Smooth muscle cell (in vitro differentiated cells): Measurements from ENCODE around the gene OR10A3. TPM values are rescaled to one million over a fixed set of nuclear protein-coding genes. Genes with fewer than 3 reads are reported as not detected.

ENCODE experiments used
- DNase-seq: peaks from one replicate; lab custom pipeline; 2025; ENCODE audit not compliant: unreplicated experiment; lab: John Stamatoyannopoulos, UW
- H2AFZ ChIP-seq: fragments of 200-600 bp; sonication (generic); 2 replicates; pipeline ENCODE4 v1.6.0; 2016; ENCODE audit warnings: antibody characterized with exemption, low read depth, mild to moderate bottlenecking
- H3F3A ChIP-seq: fragments of 200-600 bp; sonication (generic); 2 replicates; pipeline ENCODE4 v1.6.0; 2017; ENCODE audit warnings: antibody characterized with exemption, low read depth
- H3K27ac ChIP-seq: fragments of 200-600 bp; sonication (generic); 2 replicates; pipeline ENCODE4 v1.5.1; 2016; ENCODE audit warnings: low read depth, mild to moderate bottlenecking
- H3K27me3 ChIP-seq: fragments of 200-600 bp; sonication (generic); 2 replicates; pipeline ENCODE4 v1.6.1; 2016; ENCODE audit warnings: low read depth, mild to moderate bottlenecking
- H3K36me3 ChIP-seq: fragments of 200-600 bp; sonication (generic); 2 replicates; pipeline ENCODE4 v1.5.1; 2016; ENCODE audit warnings: low read depth
- H3K4me1 ChIP-seq: fragments of 200-600 bp; sonication (generic); 2 replicates; pipeline ENCODE4 v1.5.1; 2016; ENCODE audit warnings: low read depth
- H3K4me2 ChIP-seq: fragments of 200-600 bp; sonication (generic); 2 replicates; pipeline ENCODE4 v1.6.0; 2016; ENCODE audit warnings: mild to moderate bottlenecking
- H3K4me3 ChIP-seq: fragments of 200-600 bp; sonication (generic); 2 replicates; pipeline ENCODE4 v1.5.1; 2016; ENCODE audit warnings: mild to moderate bottlenecking
- H3K79me2 ChIP-seq: fragments of 200-600 bp; sonication (generic); 2 replicates; pipeline ENCODE4 v1.6.0; 2016; ENCODE audit warnings: low read depth, mild to moderate bottlenecking
- H3K9ac ChIP-seq: fragments of 200-600 bp; sonication (generic); 2 replicates; pipeline ENCODE4 v1.6.0; 2016; ENCODE audit warnings: low read depth
- H3K9me3 ChIP-seq: fragments of 200-600 bp; sonication (generic); replicated peaks from 2 replicates; pipeline ENCODE4 v1.5.1; 2016; ENCODE audit warnings: low read depth
- H4K20me1 ChIP-seq: fragments of 200-600 bp; sonication (generic); 2 replicates; pipeline ENCODE4 v1.6.0; 2016; ENCODE audit warnings: low read depth
- WGBS: methylation state at CpG from one replicate; pipeline ENCODE4 v1.1.7; 2016; ENCODE audit warnings: low lambda C conversion rate; 5-methylcytosine and 5-hydroxymethylcytosine counted together
- polyA plus RNA-seq: library from polyadenylated mRNA; unstranded; fragments of >200 nt; fragmentation: Nextera tagmentation; extraction: Ambion mirVana; gene quantifications from 2 replicates; pipeline ENCODE4 v1.2.1, GENCODE V29; 2016
- total RNA-seq: library from RNA; depleted of rRNA; stranded (reverse); fragments of >200 nt; gene quantifications from 2 replicates; pipeline ENCODE4 v1.2.3, GENCODE V29; 2014
- TF ChIP-seq, protein P1 (sequence below): fragments of 200-600 bp; sonication (generic); IDR thresholded peaks from 2 replicates; pipeline ENCODE4 v1.5.1; 2017; ENCODE audit warnings: borderline replicate concordance, mild to moderate bottlenecking, antibody characterized with exemption; ENCODE audit not compliant: insufficient read depth, poor library complexity, severe bottlenecking

Gene OR10A3
- total and polyA plus RNA-seq, 2 experiments from 2014 or later = not detected

DNA sequence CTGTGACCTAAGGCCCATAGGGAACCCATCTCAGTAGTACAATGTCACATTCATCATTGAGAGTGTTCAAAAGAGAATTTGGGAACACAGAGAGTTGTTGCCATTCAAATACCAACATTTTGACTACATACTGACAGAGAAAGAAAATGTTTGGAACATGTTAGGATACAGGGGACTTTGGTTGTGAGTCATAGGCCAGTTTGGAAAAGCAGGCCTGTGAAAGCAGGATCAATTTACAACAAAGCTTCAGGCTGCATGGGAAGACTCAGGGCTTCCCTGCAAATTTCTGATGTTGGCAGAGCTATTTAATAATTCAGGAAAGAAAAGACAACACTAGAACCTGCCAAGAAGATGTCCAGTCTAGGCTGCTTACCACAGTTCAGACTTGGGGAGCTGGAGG, 23.4 kb upstream of the OR10A3 start:
- Histone ChIP-seq H2AFZ (no peak overlapping the region), H3K4me2 (no peak overlapping the region), H3K27me3 (no peaks in the 10 kb centered on the region), H3K9ac (no peak overlapping the region), H3K4me1 (no peaks in the 10 kb centered on the region), H3K4me3 (no peak overlapping the region), H4K20me1 (no peaks in the 10 kb centered on the region), H3F3A (no peaks in the 10 kb centered on the region), H3K27ac (peak overlapping the region; percentile 28), H3K79me2 (no peaks in the 10 kb centered on the region), H3K9me3 (no peaks in the 10 kb centered on the region), H3K36me3 (no peaks in the 10 kb centered on the region)
- no peak for DNase-seq
- TF ChIP-seq, protein P1, sequence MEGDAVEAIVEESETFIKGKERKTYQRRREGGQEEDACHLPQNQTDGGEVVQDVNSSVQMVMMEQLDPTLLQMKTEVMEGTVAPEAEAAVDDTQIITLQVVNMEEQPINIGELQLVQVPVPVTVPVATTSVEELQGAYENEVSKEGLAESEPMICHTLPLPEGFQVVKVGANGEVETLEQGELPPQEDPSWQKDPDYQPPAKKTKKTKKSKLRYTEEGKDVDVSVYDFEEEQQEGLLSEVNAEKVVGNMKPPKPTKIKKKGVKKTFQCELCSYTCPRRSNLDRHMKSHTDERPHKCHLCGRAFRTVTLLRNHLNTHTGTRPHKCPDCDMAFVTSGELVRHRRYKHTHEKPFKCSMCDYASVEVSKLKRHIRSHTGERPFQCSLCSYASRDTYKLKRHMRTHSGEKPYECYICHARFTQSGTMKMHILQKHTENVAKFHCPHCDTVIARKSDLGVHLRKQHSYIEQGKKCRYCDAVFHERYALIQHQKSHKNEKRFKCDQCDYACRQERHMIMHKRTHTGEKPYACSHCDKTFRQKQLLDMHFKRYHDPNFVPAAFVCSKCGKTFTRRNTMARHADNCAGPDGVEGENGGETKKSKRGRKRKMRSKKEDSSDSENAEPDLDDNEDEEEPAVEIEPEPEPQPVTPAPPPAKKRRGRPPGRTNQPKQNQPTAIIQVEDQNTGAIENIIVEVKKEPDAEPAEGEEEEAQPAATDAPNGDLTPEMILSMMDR = no peak

DNA sequence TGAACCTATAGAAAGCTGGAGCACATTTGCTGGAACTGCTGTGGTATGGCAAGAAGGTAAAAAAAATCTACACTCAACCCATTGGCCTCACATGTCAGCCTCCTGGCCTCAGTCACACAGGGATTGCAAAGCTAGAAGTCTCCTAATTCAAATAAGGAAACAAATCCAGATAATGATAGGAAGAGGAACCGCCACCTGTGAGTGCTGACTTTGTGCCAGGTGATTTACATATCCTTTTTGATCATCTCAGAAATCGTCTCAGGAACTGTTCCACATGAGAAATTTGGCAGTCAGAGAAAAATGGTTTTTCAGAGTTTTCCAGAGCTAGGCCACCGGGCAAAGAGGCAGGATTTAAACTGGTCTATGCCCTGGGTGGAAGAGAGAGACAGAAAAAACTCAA, 22.8 kb upstream of the OR10A3 start:
- WGBS = 88% methylated on average over 3 of the region's 3 CpGs

DNA sequence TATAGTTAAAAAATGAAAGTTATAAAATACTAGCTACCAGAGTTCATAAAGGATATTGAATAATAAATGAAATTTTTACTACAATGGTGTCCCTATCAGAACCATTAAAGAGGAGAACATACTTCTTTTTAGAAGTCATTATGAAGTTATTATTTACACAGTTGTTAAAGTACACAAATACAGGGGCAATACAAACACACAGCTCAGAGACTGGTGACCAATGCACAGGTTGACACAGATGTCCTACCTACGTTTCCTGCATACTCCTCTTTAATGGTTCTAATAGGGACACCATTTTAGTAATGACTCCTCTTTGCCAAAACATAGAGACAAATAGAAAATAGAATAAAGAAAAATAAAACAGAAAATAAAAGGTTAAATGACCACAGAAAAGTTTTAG, 13.7 kb upstream of the OR10A3 start:
- H3K9me3 ChIP-seq = no peaks in the 10 kb centered on the region
- TF ChIP-seq, protein P1 = no peak
- H3K4me3 ChIP-seq = no peak overlapping the region
- no peak for DNase-seq
- H3K4me2 ChIP-seq = no peak overlapping the region
- no peak overlapping the region for H3K9ac ChIP-seq
- H3K79me2 ChIP-seq = no peaks in the 10 kb centered on the region
- no peaks in the 10 kb centered on the region for H3K36me3 ChIP-seq
- no peaks in the 10 kb centered on the region for H3F3A ChIP-seq
- no peak overlapping the region for H3K27ac ChIP-seq
- H3K27me3 ChIP-seq = no peaks in the 10 kb centered on the region
- no peak overlapping the region for H2AFZ ChIP-seq
- no peaks in the 10 kb centered on the region for H4K20me1 ChIP-seq
- 89% methylated on average over 1 of the region's 1 CpG for WGBS
- no peaks in the 10 kb centered on the region for H3K4me1 ChIP-seq

More for the DNA sequence above, 22.8 kb upstream of the OR10A3 start:
- Histone ChIP-seq H3K79me2 (no peaks in the 10 kb centered on the region), H3K4me1 (no peaks in the 10 kb centered on the region), H3F3A (no peaks in the 10 kb centered on the region), H4K20me1 (no peaks in the 10 kb centered on the region), H3K9ac (no peak overlapping the region), H3K4me2 (no peak overlapping the region), H3K36me3 (no peaks in the 10 kb centered on the region), H3K27me3 (no peaks in the 10 kb centered on the region), H3K4me3 (no peak overlapping the region), H3K9me3 (no peaks in the 10 kb centered on the region), H3K27ac (no peak overlapping the region), H2AFZ (no peak overlapping the region)
- TF ChIP-seq, protein P1 = no peak
- DNase-seq = no peak

DNA sequence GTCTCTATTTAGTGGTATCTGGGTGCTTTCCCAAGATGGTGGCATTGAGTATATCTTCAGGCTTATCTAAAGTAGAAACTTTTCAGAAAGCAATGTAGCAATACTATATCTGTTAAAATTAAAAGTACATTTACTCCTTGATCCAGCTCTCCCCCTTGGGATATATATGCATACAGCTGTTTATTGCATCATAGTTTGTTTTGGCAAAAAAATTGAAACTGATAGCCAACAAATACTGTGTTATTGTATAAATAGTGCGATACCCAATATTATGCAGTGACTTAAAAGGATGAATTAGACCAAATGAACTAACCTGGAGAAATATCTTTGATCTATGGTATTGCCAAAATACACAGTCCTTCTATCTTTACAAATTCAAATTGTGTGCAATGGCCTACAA, 8.4 kb upstream of the OR10A3 start:
- Histone ChIP-seq H3K27me3 (no peaks in the 10 kb centered on the region), H2AFZ (no peak overlapping the region), H3K27ac (no peak overlapping the region), H3K4me1 (no peaks in the 10 kb centered on the region), H3K4me3 (no peak overlapping the region), H3K36me3 (no peaks in the 10 kb centered on the region), H3K79me2 (no peaks in the 10 kb centered on the region), H3K9me3 (no peaks in the 10 kb centered on the region), H3K9ac (no peak overlapping the region), H4K20me1 (no peaks in the 10 kb centered on the region), H3F3A (no peaks in the 10 kb centered on the region), H3K4me2 (no peak overlapping the region)
- TF ChIP-seq, protein P1 = no peak
- no peak for DNase-seq
- WGBS = 94% methylated on average over 1 of the region's 1 CpG
